A549 (cell line): ENCODE data around the gene CNIH3. TPM values are rescaled to one million over a fixed set of nuclear protein-coding genes. Genes with fewer than 3 reads are reported as not detected.
A peak's percentile ranks its signal among the peaks of the same experiment; 100 is the strongest.

Source experiments
- ATAC-seq, 2 experiments: fragments of 200-7000 bp in 1 of 2; fragments of >200 bp in 1 of 2; cut with Nextera tagmentation in 1 of 2; cut with Tn5 transposase in 1 of 2; 3 replicates each; pipeline versions ENCODE4 v1.8.0 to v1.9.1; 2018 to 2020; ENCODE audit warnings: mild to moderate bottlenecking in 1 of 2, moderate library complexity in 1 of 2
- CTCF ChIA-PET: fragments of 300-600 bp; sonication (Branson Sonifier 250); formaldehyde crosslinking; extraction: SDS; loops from one replicate; lab custom pipeline; 2021; ENCODE audit warnings: antibody characterized with exemption, inconsistent platforms; lab: Yijun Ruan, JAX
- POLR2A ChIA-PET: fragments of 350-600 bp; formaldehyde crosslinking; extraction: SDS; loops from one replicate; lab custom pipeline; 2021; ENCODE audit warnings: antibody characterized with exemption, inconsistent platforms; lab: Yijun Ruan, JAX
- DNase-seq, 2 experiments: peaks; one replicate each; pipeline versions ENCODE4 v3.0.0 to v3.0.0-alpha.2; 2011 to 2016; ENCODE audit warnings: low read depth in 1 of 2, low spot score in 1 of 2
- FAIRE-seq: peaks from 2 replicates; lab custom pipeline; 2011; peaks lifted over from hg19 to GRCh38; lab: Jason Lieb, UNC
- H3K27ac ChIP-seq, 2 experiments: fragments of >200 bp; sonication (Bioruptor Twin); formaldehyde crosslinking; 3 replicates each; pipeline ENCODE4 v1.5.1; 2016 to 2017
- H3K4me1 ChIP-seq: fragments of >200 bp; sonication (Bioruptor Twin); formaldehyde crosslinking; 3 replicates; pipeline ENCODE4 v1.6.1; 2016
- H3K4me2 ChIP-seq: fragments of >200 bp; sonication (Bioruptor Twin); formaldehyde crosslinking; 3 replicates; pipeline ENCODE4 v1.6.1; 2016
- H3K4me3 ChIP-seq: fragments of >200 bp; sonication (Bioruptor Twin); formaldehyde crosslinking; 3 replicates; pipeline ENCODE4 v1.5.1; 2016
- H3K9me3 ChIP-seq: fragments of >200 bp; sonication (Bioruptor Twin); formaldehyde crosslinking; 3 replicates; pipeline ENCODE4 v1.6.1; 2016
- BHLHE40 ChIP-seq: IDR thresholded peaks from 2 replicates; pipeline ENCODE4 v1.6.1; 2012; ENCODE audit warnings: low read depth, low read length, inconsistent platforms
- CBX2 ChIP-seq: fragments of 200-600 bp; sonication (generic); IDR thresholded peaks from 2 replicates; pipeline ENCODE4 v1.6.1; 2016; ENCODE audit warnings: low read depth, mild to moderate bottlenecking, borderline replicate concordance
- CHD4 ChIP-seq: fragments of 200-600 bp; sonication (generic); IDR thresholded peaks from 2 replicates; pipeline ENCODE4 v1.6.1; 2016; ENCODE audit warnings: antibody characterized with exemption, mild to moderate bottlenecking, borderline replicate concordance
- CTCF ChIP-seq: fragments of >200 bp; sonication (Bioruptor Twin); formaldehyde crosslinking; IDR thresholded peaks from 3 replicates; pipeline ENCODE4 v1.5.1; 2016
- ELK1 ChIP-seq: fragments of 150-350 bp; IDR thresholded peaks from 2 replicates; pipeline ENCODE4 v1.6.1; 2014; ENCODE audit warnings: low read depth, mild to moderate bottlenecking, low read length
- EP300 ChIP-seq, 2 experiments: fragments of >200 bp; sonication (Bioruptor Twin); formaldehyde crosslinking; IDR thresholded peaks; 2 replicates in 1 of 2; 3 replicates in 1 of 2; pipeline ENCODE4 v1.6.1; 2016 to 2017
- FOSB ChIP-seq: fragments of 250-450 bp; sonication (Bioruptor Pico); IDR thresholded peaks from 2 replicates; pipeline ENCODE4 v1.5.0; 2020; ENCODE audit warnings: mild to moderate bottlenecking, moderate library complexity
- FOSL2 ChIP-seq, 2 experiments: fragments of 450-650 bp in 1 of 2; fragments of >200 bp in 1 of 2; sonication (Bioruptor Twin) in 1 of 2; formaldehyde crosslinking; IDR thresholded peaks; 2 replicates each; pipeline versions ENCODE4 v1.5.0 to v1.6.1; 2016 to 2020; ENCODE audit warnings: mild to moderate bottlenecking in 1 of 2, moderate library complexity in 1 of 2
- HEYL ChIP-seq: fragments of 250-450 bp; sonication (Bioruptor Pico); IDR thresholded peaks from 2 replicates; pipeline ENCODE4 v1.8.0; 2021; ENCODE audit warnings: mild to moderate bottlenecking, moderate library complexity
- HOXB13 ChIP-seq: fragments of 250-450 bp; sonication (Bioruptor Pico); IDR thresholded peaks from 2 replicates; pipeline ENCODE4 v1.5.0; 2020; ENCODE audit warnings: low read depth, mild to moderate bottlenecking, moderate library complexity
- MAFK ChIP-seq: fragments of 450-650 bp; IDR thresholded peaks from 2 replicates; pipeline ENCODE4 v1.6.1; 2014; ENCODE audit not compliant: partially characterized antibody
- MAZ ChIP-seq: fragments of 150-350 bp; IDR thresholded peaks from 2 replicates; pipeline ENCODE4 v1.6.1; 2014; ENCODE audit warnings: antibody characterized with exemption, low read depth, low read length, borderline replicate concordance
- MYC ChIP-seq: IDR thresholded peaks from 2 replicates; pipeline ENCODE4 v1.6.1; 2012; ENCODE audit warnings: mild to moderate bottlenecking, inconsistent platforms, low read length, improper control_type of control experiment, borderline replicate concordance
- REST ChIP-seq: fragments of 200-600 bp; sonication (generic); IDR thresholded peaks from 2 replicates; pipeline ENCODE4 v1.6.1; 2016; ENCODE audit warnings: antibody characterized with exemption, mild to moderate bottlenecking, moderate library complexity
- RFX5 ChIP-seq: fragments of 450-650 bp; IDR thresholded peaks from 2 replicates; pipeline ENCODE4 v1.7.1; 2014; ENCODE audit warnings: antibody characterized with exemption, mild to moderate bottlenecking, moderate library complexity
- RNF2 ChIP-seq: fragments of 200-600 bp; sonication (generic); IDR thresholded peaks from 2 replicates; pipeline ENCODE4 v1.6.1; 2016; ENCODE audit warnings: low read depth, mild to moderate bottlenecking, antibody characterized with exemption, moderate library complexity, borderline replicate concordance
- SMC3 ChIP-seq: fragments of >200 bp; sonication (Bioruptor Twin); formaldehyde crosslinking; IDR thresholded peaks from 3 replicates; pipeline ENCODE4 v1.6.1; 2018; ENCODE audit warnings: inconsistent platforms
- USF2 ChIP-seq: fragments of 450-650 bp; IDR thresholded peaks from 2 replicates; pipeline ENCODE4 v1.6.1; 2014; ENCODE audit warnings: antibody characterized with exemption
- ZNF302 ChIP-seq: fragments of 250-450 bp; sonication (Bioruptor Pico); IDR thresholded peaks from 2 replicates; pipeline ENCODE4 v1.9.0; 2021; ENCODE audit warnings: inconsistent platforms, mild to moderate bottlenecking, moderate library complexity
- WGBS: methylation state at CpG from one replicate; pipeline ENCODE4 v1.1.6; 2017; ENCODE audit errors: missing lambda C conversion rate; 5-methylcytosine and 5-hydroxymethylcytosine counted together
- polyA plus RNA-seq, 4 experiments: library from polyadenylated mRNA; depleted of rRNA in 3 of 4; stranded (reverse); fragments of >200 nt; fragmentation: RNase III in 1 of 4; extraction: RNeasy Plus Mini Kit Qiagen cat#74134 plus additional on column Dnase treatment in 1 of 4; gene quantifications; 2 replicates in 3 of 4; 3 replicates in 1 of 4; pipeline ENCODE4 v1.2.3, GENCODE V29; 2011 to 2017
- TF ChIP-seq, protein P1 (sequence below): fragments of >200 bp; sonication (Bioruptor Twin); formaldehyde crosslinking; IDR thresholded peaks from 2 replicates; pipeline ENCODE4 v1.6.1; 2016

The CNIH3 gene
- polyA plus RNA-seq, 2 of the 4 experiments (the other 2 are of a cell fraction) = 0.61 to 0.85 TPM

DNA sequence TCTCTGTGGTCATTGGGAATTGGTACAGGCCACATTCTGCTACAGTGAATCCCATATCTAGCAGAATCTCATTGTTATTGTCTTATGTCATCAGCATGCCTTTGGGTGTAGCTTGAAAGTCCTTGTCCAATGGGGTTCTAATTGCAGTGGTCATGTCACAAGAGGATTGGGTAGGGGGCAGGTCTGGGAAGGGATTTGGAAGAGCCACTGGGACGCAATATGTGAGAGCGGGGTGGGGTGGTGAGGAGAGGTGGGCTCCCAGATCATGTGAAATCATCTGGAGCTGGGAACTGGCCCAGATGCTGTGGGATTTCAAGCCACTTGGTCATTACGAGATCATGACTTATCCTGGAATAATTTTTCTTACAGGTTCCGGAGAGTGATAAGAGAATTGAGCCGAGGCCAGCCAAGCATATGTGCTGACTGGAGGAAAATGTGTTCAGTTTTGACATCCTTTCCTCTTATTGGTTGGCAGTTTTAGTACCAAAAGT lies 16.3 kb downstream of the CNIH3 start:
- ATAC-seq = no peak
- POLR2A ChIA-PET = no interaction called here
- no peak for FAIRE-seq

GRCh38 chr1:224632921-224633321 lies 16.8 kb downstream of the CNIH3 start:
- Histone ChIP-seq H3K27ac (no peak overlapping the region), H3K9me3 (no peaks in the 10 kb centered on the region), H3K4me3 (no peak overlapping the region), H3K4me1 (no peaks in the 10 kb centered on the region), H3K4me2 (no peak overlapping the region)
- no peak for FAIRE-seq
- ChIA-PET CTCF (interaction anchor here (0.8 to 4.0 kb wide), 5 partner anchors 8 to 119 kb away, joined by 3 to 18 read pairs (median 8); no protein-coding TSS in a partner anchor), POLR2A (no interaction called here)
- 65% methylated on average over 8 of the region's 8 CpGs for WGBS
- TF ChIP-seq HEYL = no peak
- no peak for TF ChIP-seq RNF2
- no peak for TF ChIP-seq RFX5
- TF ChIP-seq MYC = no peak
- TF ChIP-seq EP300 (IDR thresholded peaks at IDR 0.05) = no peak
- TF ChIP-seq ZNF302 (CRISPR knock-in tag) = no peak
- no peak for TF ChIP-seq ELK1
- no peak for TF ChIP-seq CBX2
- no peak for TF ChIP-seq SMC3
- no peak for TF ChIP-seq FOSL2 (IDR thresholded peaks at IDR 0.05)
- no peak for TF ChIP-seq FOSL2 (CRISPR knock-in tag; IDR thresholded peaks at IDR 0.05)
- no peak for TF ChIP-seq CHD4
- no peak for TF ChIP-seq HOXB13 (CRISPR knock-in tag)
- TF ChIP-seq REST = no peak
- TF ChIP-seq MAZ = no peak
- TF ChIP-seq BHLHE40 = no peak
- no peak for TF ChIP-seq FOSB
- no peak for TF ChIP-seq USF2
- no peak for TF ChIP-seq CTCF
- DNase-seq = no peak
- ATAC-seq = no peak

More for the DNA sequence above, 16.3 kb downstream of the CNIH3 start:
- H3K4me3 ChIP-seq = no peak overlapping the region
- CTCF ChIA-PET = interaction anchor here (0.8 to 3.2 kb wide), 5 partner anchors 9 to 262 kb away, joined by 3 to 13 read pairs (median 3); no protein-coding TSS in a partner anchor
- TF ChIP-seq, protein P1, sequence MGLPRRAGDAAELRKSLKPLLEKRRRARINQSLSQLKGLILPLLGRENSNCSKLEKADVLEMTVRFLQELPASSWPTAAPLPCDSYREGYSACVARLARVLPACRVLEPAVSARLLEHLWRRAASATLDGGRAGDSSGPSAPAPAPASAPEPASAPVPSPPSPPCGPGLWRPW = no peak
- TF ChIP-seq HEYL (no peak), MAFK (peak; percentile 18)
- TF ChIP-seq, all 56 proteins: peak for 1
- H3K27ac ChIP-seq = no peak overlapping the region
- no peaks in the 10 kb centered on the region for H3K4me1 ChIP-seq
- no peak overlapping the region for H3K4me2 ChIP-seq
- WGBS = 74% methylated on average over 5 of the region's 5 CpGs
- no peaks in the 10 kb centered on the region for H3K9me3 ChIP-seq
- no peak for DNase-seq
